A673 (cell line): ENCODE measurements around the gene CFAP97D2.

ENCODE experiments used
- EZH2 ChIP-seq: fragments of 200-600 bp; sonication (generic); IDR thresholded peaks from 2 replicates; pipeline ENCODE4 v1.6.1; 2017; ENCODE audit warnings: borderline replicate concordance, low read depth, mild to moderate bottlenecking, mixed read lengths, antibody characterized with exemption, low read length; ENCODE audit not compliant: poor library complexity, severe bottlenecking
- TF ChIP-seq, protein P1 (sequence below): fragments of 300-800, 200-600 bp; sonication (generic); conservative IDR thresholded peaks from 2 replicates; pipeline ENCODE4 v1.5.1; 2017; ENCODE audit warnings: low read depth, mild to moderate bottlenecking, antibody characterized with exemption, low read length, moderate library complexity, mixed read lengths

DNA sequence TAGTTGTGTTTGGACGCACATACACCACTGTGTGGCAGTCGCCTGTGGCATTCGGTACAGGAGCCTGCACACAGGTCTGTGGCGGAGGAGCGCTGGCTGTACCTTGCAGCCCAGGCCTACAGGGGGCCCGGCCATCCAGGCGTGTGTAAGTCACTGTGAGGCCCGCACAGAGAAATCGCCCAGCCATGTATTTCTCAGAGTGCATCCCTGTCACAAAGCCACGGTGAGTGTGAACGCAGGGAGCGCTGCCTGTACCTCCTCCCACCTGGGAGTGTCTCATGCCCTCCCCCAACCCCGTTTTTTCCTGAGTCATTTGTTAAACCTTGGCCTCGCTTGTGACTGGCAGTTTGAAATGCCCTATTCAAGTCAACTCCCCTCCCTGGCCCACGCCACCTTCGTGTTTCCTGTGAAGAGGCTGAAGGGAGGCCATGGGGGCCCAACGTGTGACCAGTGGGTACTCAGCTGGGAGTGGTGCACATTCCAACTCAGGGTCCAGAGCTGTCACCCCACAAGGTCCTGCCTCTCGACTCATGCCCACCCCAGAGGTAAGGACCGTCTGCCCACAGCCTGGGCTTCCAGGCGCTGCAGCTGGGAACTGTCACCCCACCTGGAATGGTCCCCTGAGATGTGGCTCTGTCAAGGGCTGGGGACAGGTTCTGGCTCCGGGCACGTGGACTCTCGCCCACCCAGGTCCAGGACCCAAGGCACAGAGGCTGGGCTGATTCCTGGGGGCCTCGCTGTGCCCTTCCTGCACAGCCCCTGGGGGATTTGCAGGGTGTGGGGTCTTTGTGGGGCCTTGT, 35.1 kb upstream of the CFAP97D2 start:
- TF ChIP-seq, protein P1, sequence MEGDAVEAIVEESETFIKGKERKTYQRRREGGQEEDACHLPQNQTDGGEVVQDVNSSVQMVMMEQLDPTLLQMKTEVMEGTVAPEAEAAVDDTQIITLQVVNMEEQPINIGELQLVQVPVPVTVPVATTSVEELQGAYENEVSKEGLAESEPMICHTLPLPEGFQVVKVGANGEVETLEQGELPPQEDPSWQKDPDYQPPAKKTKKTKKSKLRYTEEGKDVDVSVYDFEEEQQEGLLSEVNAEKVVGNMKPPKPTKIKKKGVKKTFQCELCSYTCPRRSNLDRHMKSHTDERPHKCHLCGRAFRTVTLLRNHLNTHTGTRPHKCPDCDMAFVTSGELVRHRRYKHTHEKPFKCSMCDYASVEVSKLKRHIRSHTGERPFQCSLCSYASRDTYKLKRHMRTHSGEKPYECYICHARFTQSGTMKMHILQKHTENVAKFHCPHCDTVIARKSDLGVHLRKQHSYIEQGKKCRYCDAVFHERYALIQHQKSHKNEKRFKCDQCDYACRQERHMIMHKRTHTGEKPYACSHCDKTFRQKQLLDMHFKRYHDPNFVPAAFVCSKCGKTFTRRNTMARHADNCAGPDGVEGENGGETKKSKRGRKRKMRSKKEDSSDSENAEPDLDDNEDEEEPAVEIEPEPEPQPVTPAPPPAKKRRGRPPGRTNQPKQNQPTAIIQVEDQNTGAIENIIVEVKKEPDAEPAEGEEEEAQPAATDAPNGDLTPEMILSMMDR, result 0 out of 2 replicates have a peak, but pooled peaks have one; percentile 34
- no peak for TF ChIP-seq EZH2
